ENCODE measurements around the gene DMAP1.

DNA sequence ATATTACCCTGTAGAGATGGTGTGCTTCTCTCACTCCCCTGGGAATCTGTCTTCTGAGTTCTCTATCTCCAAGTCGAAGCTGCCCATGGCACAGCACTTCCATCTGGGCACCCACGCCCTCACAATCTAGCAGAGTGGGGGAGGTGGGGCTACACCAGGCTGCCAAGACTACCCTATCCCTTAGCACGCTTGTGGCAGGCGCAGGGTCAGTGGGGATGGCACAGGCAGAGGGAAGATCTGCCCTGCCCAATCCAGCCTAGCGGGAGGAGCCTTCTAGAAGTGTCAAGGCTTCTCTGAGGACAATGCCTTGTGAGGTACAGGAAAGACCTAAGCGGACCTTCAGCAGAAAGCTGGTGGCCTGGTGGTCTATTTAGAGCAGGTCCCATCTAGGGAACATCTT lies 49.1 kb downstream of the DMAP1 start:
- TF ChIP-seq, protein P1, sequence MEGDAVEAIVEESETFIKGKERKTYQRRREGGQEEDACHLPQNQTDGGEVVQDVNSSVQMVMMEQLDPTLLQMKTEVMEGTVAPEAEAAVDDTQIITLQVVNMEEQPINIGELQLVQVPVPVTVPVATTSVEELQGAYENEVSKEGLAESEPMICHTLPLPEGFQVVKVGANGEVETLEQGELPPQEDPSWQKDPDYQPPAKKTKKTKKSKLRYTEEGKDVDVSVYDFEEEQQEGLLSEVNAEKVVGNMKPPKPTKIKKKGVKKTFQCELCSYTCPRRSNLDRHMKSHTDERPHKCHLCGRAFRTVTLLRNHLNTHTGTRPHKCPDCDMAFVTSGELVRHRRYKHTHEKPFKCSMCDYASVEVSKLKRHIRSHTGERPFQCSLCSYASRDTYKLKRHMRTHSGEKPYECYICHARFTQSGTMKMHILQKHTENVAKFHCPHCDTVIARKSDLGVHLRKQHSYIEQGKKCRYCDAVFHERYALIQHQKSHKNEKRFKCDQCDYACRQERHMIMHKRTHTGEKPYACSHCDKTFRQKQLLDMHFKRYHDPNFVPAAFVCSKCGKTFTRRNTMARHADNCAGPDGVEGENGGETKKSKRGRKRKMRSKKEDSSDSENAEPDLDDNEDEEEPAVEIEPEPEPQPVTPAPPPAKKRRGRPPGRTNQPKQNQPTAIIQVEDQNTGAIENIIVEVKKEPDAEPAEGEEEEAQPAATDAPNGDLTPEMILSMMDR (IDR thresholded peaks at IDR 0.05), result no peak
- no peak for TF ChIP-seq POLR2A (IDR thresholded peaks at IDR 0.05)
